ENCODE measurements around the gene GRIA3. TPM values are rescaled to one million over a fixed set of nuclear protein-coding genes. Genes with fewer than 3 reads are reported as not detected.

Gene GRIA3
- total RNA-seq, 1 donor from 2014 or later = not detected

DNA sequence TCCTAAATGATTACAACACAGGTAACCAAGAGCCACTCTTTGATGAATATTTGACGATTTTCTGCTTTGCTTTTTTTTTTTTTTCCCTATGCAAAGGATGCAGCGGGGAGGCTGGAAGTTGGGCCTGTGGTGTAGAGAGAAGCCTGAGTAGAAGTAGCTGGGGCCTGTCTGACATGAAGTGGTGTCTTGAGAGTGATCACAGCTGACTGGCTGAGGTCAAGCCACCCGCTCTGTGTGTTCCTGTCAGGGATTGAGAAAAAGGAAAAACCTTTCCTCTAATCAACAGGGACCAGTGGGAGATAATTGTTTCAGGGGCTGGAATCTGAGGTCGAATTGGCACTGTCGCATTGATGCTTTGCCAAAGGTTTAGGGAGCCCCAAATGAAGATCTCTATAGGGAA lies 258.7 kb downstream of the GRIA3 start:
- TF ChIP-seq, protein P1, sequence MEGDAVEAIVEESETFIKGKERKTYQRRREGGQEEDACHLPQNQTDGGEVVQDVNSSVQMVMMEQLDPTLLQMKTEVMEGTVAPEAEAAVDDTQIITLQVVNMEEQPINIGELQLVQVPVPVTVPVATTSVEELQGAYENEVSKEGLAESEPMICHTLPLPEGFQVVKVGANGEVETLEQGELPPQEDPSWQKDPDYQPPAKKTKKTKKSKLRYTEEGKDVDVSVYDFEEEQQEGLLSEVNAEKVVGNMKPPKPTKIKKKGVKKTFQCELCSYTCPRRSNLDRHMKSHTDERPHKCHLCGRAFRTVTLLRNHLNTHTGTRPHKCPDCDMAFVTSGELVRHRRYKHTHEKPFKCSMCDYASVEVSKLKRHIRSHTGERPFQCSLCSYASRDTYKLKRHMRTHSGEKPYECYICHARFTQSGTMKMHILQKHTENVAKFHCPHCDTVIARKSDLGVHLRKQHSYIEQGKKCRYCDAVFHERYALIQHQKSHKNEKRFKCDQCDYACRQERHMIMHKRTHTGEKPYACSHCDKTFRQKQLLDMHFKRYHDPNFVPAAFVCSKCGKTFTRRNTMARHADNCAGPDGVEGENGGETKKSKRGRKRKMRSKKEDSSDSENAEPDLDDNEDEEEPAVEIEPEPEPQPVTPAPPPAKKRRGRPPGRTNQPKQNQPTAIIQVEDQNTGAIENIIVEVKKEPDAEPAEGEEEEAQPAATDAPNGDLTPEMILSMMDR (IDR thresholded peaks at IDR 0.05) = no peak
- no peaks in the 10 kb centered on the region for H3K27me3 ChIP-seq
- no peaks in the 10 kb centered on the region for H3K36me3 ChIP-seq
- ATAC-seq = no peak
- no peak for DNase-seq
- no peak overlapping the region for H3K4me3 ChIP-seq
- H3K9me3 ChIP-seq = no peaks in the 10 kb centered on the region
- intact Hi-C loops (cut with DNase I) = no loop called here
- H3K27ac ChIP-seq = no peak overlapping the region
- no peaks in the 10 kb centered on the region for H3K4me1 ChIP-seq

GRCh38 chrX:123447506-123447905 lies 263.4 kb downstream of the GRIA3 start:
- H3K9me3 ChIP-seq = no peaks in the 10 kb centered on the region
- TF ChIP-seq, protein P1 (IDR thresholded peaks at IDR 0.05) = no peak
- H3K27ac ChIP-seq = no peak overlapping the region
- no peaks in the 10 kb centered on the region for H3K27me3 ChIP-seq
- no peaks in the 10 kb centered on the region for H3K36me3 ChIP-seq
- no peaks in the 10 kb centered on the region for H3K4me1 ChIP-seq
- DNase-seq = no peak
- no peak overlapping the region for H3K4me3 ChIP-seq
- ATAC-seq = no peak
- intact Hi-C loops (cut with DNase I) = no loop called here

GRCh38 chrX:123449335-123449734 lies 265.3 kb downstream of the GRIA3 start:
- no peak for ATAC-seq
- no peaks in the 10 kb centered on the region for H3K9me3 ChIP-seq
- H3K27me3 ChIP-seq = no peaks in the 10 kb centered on the region
- DNase-seq = no peak
- H3K36me3 ChIP-seq = no peaks in the 10 kb centered on the region
- H3K27ac ChIP-seq = no peak overlapping the region
- intact Hi-C loops (cut with DNase I) = no loop called here
- TF ChIP-seq, protein P1 (IDR thresholded peaks at IDR 0.05) = no peak
- H3K4me3 ChIP-seq = no peak overlapping the region
- H3K4me1 ChIP-seq = no peaks in the 10 kb centered on the region

- Histone ChIP-seq H3K9me3 (no peaks in the 10 kb centered on the region), H3K4me3 (no peak overlapping the region), H3K4me1 (no peaks in the 10 kb centered on the region), H3K36me3 (no peaks in the 10 kb centered on the region), H3K27ac (no peak overlapping the region), H3K27me3 (no peaks in the 10 kb centered on the region)
- intact Hi-C loops (cut with DNase I) = no loop called here
- ATAC-seq (no peak), DNase-seq (no peak)
- TF ChIP-seq, protein P1 (IDR thresholded peaks at IDR 0.05) = peak; percentile 32
Observed at GRCh38 chrX:123450222-123450621, 266.1 kb downstream of the GRIA3 start.

- no peak for ATAC-seq
- DNase-seq = no peak
- no peaks in the 10 kb centered on the region for H3K9me3 ChIP-seq
- H3K36me3 ChIP-seq = no peaks in the 10 kb centered on the region
- H3K4me1 ChIP-seq = no peaks in the 10 kb centered on the region
- intact Hi-C loops (cut with DNase I) = no loop called here
- TF ChIP-seq, protein P1 (IDR thresholded peaks at IDR 0.05) = no peak
- H3K27me3 ChIP-seq = no peaks in the 10 kb centered on the region
- no peak overlapping the region for H3K4me3 ChIP-seq
- no peak overlapping the region for H3K27ac ChIP-seq
Observed at GRCh38 chrX:123454712-123455431, 270.8 kb downstream of the GRIA3 start.

DNA sequence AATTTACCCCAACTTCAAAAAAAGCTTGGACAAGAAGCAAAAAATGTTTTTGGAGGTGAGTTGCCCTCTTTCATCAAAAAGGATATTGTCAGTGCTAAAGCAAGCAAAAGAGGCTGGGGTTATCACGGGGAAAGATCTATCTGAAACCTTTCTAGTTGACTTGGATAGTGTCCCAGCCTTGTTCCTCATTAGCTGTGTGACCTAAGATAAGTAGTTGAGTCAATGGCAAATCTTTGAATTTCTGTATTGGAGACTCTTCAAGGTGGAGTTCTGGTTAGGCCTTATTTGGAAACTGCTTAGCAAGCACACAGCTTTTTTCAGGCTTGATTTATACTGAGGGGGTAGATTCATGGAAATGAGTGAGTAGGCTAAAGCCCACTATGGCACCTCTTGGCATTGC lies 271.6 kb downstream of the GRIA3 start:
- Histone ChIP-seq H3K4me3 (no peak overlapping the region), H3K36me3 (no peaks in the 10 kb centered on the region), H3K27me3 (no peaks in the 10 kb centered on the region), H3K4me1 (no peaks in the 10 kb centered on the region), H3K9me3 (no peaks in the 10 kb centered on the region), H3K27ac (no peak overlapping the region)
- TF ChIP-seq, protein P1 (IDR thresholded peaks at IDR 0.05) = no peak
- intact Hi-C loops (cut with DNase I) = no loop called here
- DNase-seq = no peak
- ATAC-seq = no peak

All from upper lobe of right lung (tissue), 1 donor.